A549 (cell line): Measurements from ENCODE around the gene ABCA3. TPM values are rescaled to one million over a fixed set of nuclear protein-coding genes. Genes with fewer than 3 reads are reported as not detected.

Source experiments
- ATAC-seq, 2 experiments: fragments of 200-7000 bp in 1 of 2; fragments of >200 bp in 1 of 2; cut with Nextera tagmentation in 1 of 2; cut with Tn5 transposase in 1 of 2; 3 replicates each; pipeline versions ENCODE4 v1.8.0 to v1.9.1; 2018 to 2020; ENCODE audit warnings: mild to moderate bottlenecking in 1 of 2, moderate library complexity in 1 of 2
- CTCF ChIA-PET: fragments of 300-600 bp; sonication (Branson Sonifier 250); formaldehyde crosslinking; extraction: SDS; loops from one replicate; lab custom pipeline; 2021; ENCODE audit warnings: antibody characterized with exemption, inconsistent platforms; lab: Yijun Ruan, JAX
- POLR2A ChIA-PET: fragments of 350-600 bp; formaldehyde crosslinking; extraction: SDS; loops from one replicate; lab custom pipeline; 2021; ENCODE audit warnings: antibody characterized with exemption, inconsistent platforms; lab: Yijun Ruan, JAX
- DNase-seq, 2 experiments: peaks; one replicate each; pipeline versions ENCODE4 v3.0.0 to v3.0.0-alpha.2; 2011 to 2016; ENCODE audit warnings: low read depth in 1 of 2, low spot score in 1 of 2
- FAIRE-seq: peaks from 2 replicates; lab custom pipeline; 2011; peaks lifted over from hg19 to GRCh38; lab: Jason Lieb, UNC
- H3K27ac ChIP-seq, 2 experiments: fragments of >200 bp; sonication (Bioruptor Twin); formaldehyde crosslinking; 3 replicates each; pipeline ENCODE4 v1.5.1; 2016 to 2017
- H3K4me1 ChIP-seq: fragments of >200 bp; sonication (Bioruptor Twin); formaldehyde crosslinking; 3 replicates; pipeline ENCODE4 v1.6.1; 2016
- H3K4me2 ChIP-seq: fragments of >200 bp; sonication (Bioruptor Twin); formaldehyde crosslinking; 3 replicates; pipeline ENCODE4 v1.6.1; 2016
- H3K4me3 ChIP-seq: fragments of >200 bp; sonication (Bioruptor Twin); formaldehyde crosslinking; 3 replicates; pipeline ENCODE4 v1.5.1; 2016
- H3K9me3 ChIP-seq: fragments of >200 bp; sonication (Bioruptor Twin); formaldehyde crosslinking; 3 replicates; pipeline ENCODE4 v1.6.1; 2016
- BHLHE40 ChIP-seq: IDR thresholded peaks from 2 replicates; pipeline ENCODE4 v1.6.1; 2012; ENCODE audit warnings: low read depth, low read length, inconsistent platforms
- CBX8 ChIP-seq: fragments of 200-600 bp; sonication (generic); IDR thresholded peaks from 2 replicates; pipeline ENCODE4 v1.6.1; 2016
- CEBPB ChIP-seq, 2 experiments: fragments of >200 bp in 1 of 2; sonication (Bioruptor Twin) in 1 of 2; formaldehyde crosslinking in 1 of 2; IDR thresholded peaks; 2 replicates each; pipeline ENCODE4 v1.6.1; 2012 to 2016
- CHD4 ChIP-seq: fragments of 200-600 bp; sonication (generic); IDR thresholded peaks from 2 replicates; pipeline ENCODE4 v1.6.1; 2016; ENCODE audit warnings: antibody characterized with exemption, mild to moderate bottlenecking, borderline replicate concordance
- EP300 ChIP-seq, 2 experiments: fragments of >200 bp; sonication (Bioruptor Twin); formaldehyde crosslinking; IDR thresholded peaks; 2 replicates in 1 of 2; 3 replicates in 1 of 2; pipeline ENCODE4 v1.6.1; 2016 to 2017
- ESRRA ChIP-seq: fragments of 150-350 bp; IDR thresholded peaks from 2 replicates; pipeline ENCODE4 v1.6.1; 2014; ENCODE audit warnings: mild to moderate bottlenecking, low read length, borderline replicate concordance
- GATA3 ChIP-seq: IDR thresholded peaks from 2 replicates; pipeline ENCODE4 v1.6.1; 2012; ENCODE audit warnings: borderline replicate concordance
- HDAC2 ChIP-seq: fragments of 200-600 bp; sonication (generic); IDR thresholded peaks from 2 replicates; pipeline ENCODE4 v1.6.1; 2016
- HOXA7 ChIP-seq: fragments of 250-450 bp; sonication (Bioruptor Pico); IDR thresholded peaks from 2 replicates; pipeline ENCODE4 v1.5.0; 2020; ENCODE audit warnings: mild to moderate bottlenecking, moderate library complexity
- KDM5A ChIP-seq: fragments of 200-600 bp; sonication (generic); IDR thresholded peaks from 2 replicates; pipeline ENCODE4 v1.6.1; 2016; ENCODE audit warnings: antibody characterized with exemption, mild to moderate bottlenecking
- NFE2L2 ChIP-seq: fragments of 150-350 bp; conservative IDR thresholded peaks from 2 replicates; pipeline ENCODE4 v1.6.1; 2014; ENCODE audit warnings: low read length
- NPAS2 ChIP-seq: fragments of 250-450 bp; sonication (Bioruptor Pico); IDR thresholded peaks from 2 replicates; pipeline ENCODE4 v1.8.0; 2022; ENCODE audit warnings: mild to moderate bottlenecking, moderate library complexity, borderline replicate concordance
- NR3C1 ChIP-seq: fragments of >200 bp; sonication (Bioruptor Twin); formaldehyde crosslinking; IDR thresholded peaks from 3 replicates; pipeline ENCODE4 v1.6.1; 2017
- PHF8 ChIP-seq: fragments of 200-600 bp; sonication (generic); IDR thresholded peaks from 2 replicates; pipeline ENCODE4 v1.6.1; 2016; ENCODE audit warnings: low read depth, mild to moderate bottlenecking, antibody characterized with exemption, moderate library complexity, borderline replicate concordance
- POLR2A ChIP-seq: IDR thresholded peaks from 2 replicates; pipeline ENCODE4 v1.6.1; 2012; ENCODE audit warnings: mild to moderate bottlenecking, low read length
- RAD21 ChIP-seq, 2 experiments: fragments of >200 bp in 1 of 2; sonication (Bioruptor Twin) in 1 of 2; formaldehyde crosslinking in 1 of 2; IDR thresholded peaks in 1 of 2; conservative IDR thresholded peaks in 1 of 2; 2 replicates in 1 of 2; 3 replicates in 1 of 2; pipeline ENCODE4 v1.6.1; 2012 to 2018; ENCODE audit warnings: inconsistent platforms in 1 of 2
- RARB ChIP-seq: fragments of 250-450 bp; sonication (Bioruptor Pico); IDR thresholded peaks from 2 replicates; pipeline ENCODE4 v1.8.0; 2021; ENCODE audit warnings: mild to moderate bottlenecking, moderate library complexity
- RFX5 ChIP-seq: fragments of 450-650 bp; IDR thresholded peaks from 2 replicates; pipeline ENCODE4 v1.7.1; 2014; ENCODE audit warnings: antibody characterized with exemption, mild to moderate bottlenecking, moderate library complexity
- RNF2 ChIP-seq: fragments of 200-600 bp; sonication (generic); IDR thresholded peaks from 2 replicates; pipeline ENCODE4 v1.6.1; 2016; ENCODE audit warnings: low read depth, mild to moderate bottlenecking, antibody characterized with exemption, moderate library complexity, borderline replicate concordance
- SMC3 ChIP-seq: fragments of >200 bp; sonication (Bioruptor Twin); formaldehyde crosslinking; IDR thresholded peaks from 3 replicates; pipeline ENCODE4 v1.6.1; 2018; ENCODE audit warnings: inconsistent platforms
- SREBF2 ChIP-seq: fragments of 450-650 bp; IDR thresholded peaks from 2 replicates; pipeline ENCODE4 v1.6.1; 2014; ENCODE audit warnings: mild to moderate bottlenecking, moderate library complexity
- TFCP2L1 ChIP-seq: fragments of 250-450 bp; sonication (Bioruptor Pico); IDR thresholded peaks from 2 replicates; pipeline ENCODE4 v1.5.0; 2021; ENCODE audit warnings: mild to moderate bottlenecking
- ZFP36 ChIP-seq: fragments of 450-650 bp; IDR thresholded peaks from 2 replicates; pipeline ENCODE4 v1.6.1; 2014; ENCODE audit warnings: borderline replicate concordance; ENCODE audit not compliant: partially characterized antibody
- WGBS: methylation state at CpG from one replicate; pipeline ENCODE4 v1.1.6; 2017; ENCODE audit errors: missing lambda C conversion rate; 5-methylcytosine and 5-hydroxymethylcytosine counted together
- polyA plus RNA-seq, 4 experiments: library from polyadenylated mRNA; depleted of rRNA in 3 of 4; stranded (reverse); fragments of >200 nt; fragmentation: RNase III in 1 of 4; extraction: RNeasy Plus Mini Kit Qiagen cat#74134 plus additional on column Dnase treatment in 1 of 4; gene quantifications; 2 replicates in 3 of 4; 3 replicates in 1 of 4; pipeline ENCODE4 v1.2.3, GENCODE V29; 2011 to 2017
- TF ChIP-seq, protein P1 (sequence below): IDR thresholded peaks from 2 replicates; pipeline ENCODE4 v1.6.1; 2012
- TF ChIP-seq, protein P2 (sequence below): fragments of 150-350 bp; IDR thresholded peaks from 2 replicates; pipeline ENCODE4 v1.6.1; 2014; ENCODE audit warnings: low read depth, mild to moderate bottlenecking, low read length
- TF ChIP-seq, protein P3 (sequence below): fragments of 450-650 bp; IDR thresholded peaks from 2 replicates; pipeline ENCODE4 v1.6.1; 2014; ENCODE audit warnings: antibody characterized with exemption
- TF ChIP-seq, protein P4 (sequence below): fragments of 200-600 bp; sonication (generic); IDR thresholded peaks from 2 replicates; pipeline ENCODE4 v1.6.1; 2016; ENCODE audit warnings: antibody characterized with exemption, mild to moderate bottlenecking, moderate library complexity

Gene ABCA3
- polyA plus RNA-seq, 2 of the 4 experiments (the other 2 are of a cell fraction), result 6.4 to 9.9 TPM

- FAIRE-seq (no peak), ATAC-seq (peak in 1 of 2 experiments; percentile 49; a peak in 1 of 6 replicates)
- H3K9me3 ChIP-seq, result no peaks in the 10 kb centered on the region
- H3K4me1 ChIP-seq, result no peaks in the 10 kb centered on the region
- TF ChIP-seq CEBPB (IDR thresholded peaks at IDR 0.05) (no peak), CBX8 (no peak), NR3C1 (no peak), ESRRA (no peak), EP300 (IDR thresholded peaks at IDR 0.05) (no peak), RFX5 (no peak), NFE2L2 (no peak), KDM5A (no peak), POLR2A (no peak), GATA3 (no peak), SREBF2 (no peak), TFCP2L1 (no peak), CHD4 (no peak)
- TF ChIP-seq, protein P1, sequence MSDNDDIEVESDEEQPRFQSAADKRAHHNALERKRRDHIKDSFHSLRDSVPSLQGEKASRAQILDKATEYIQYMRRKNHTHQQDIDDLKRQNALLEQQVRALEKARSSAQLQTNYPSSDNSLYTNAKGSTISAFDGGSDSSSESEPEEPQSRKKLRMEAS, result no peak
- TF ChIP-seq, all 56 proteins: peak for 0
- Histone ChIP-seq H3K27ac (no peak overlapping the region), H3K4me2 (no peak overlapping the region), H3K4me3 (no peak overlapping the region)
- DNase-seq, result no peak
- POLR2A ChIA-PET, result no interaction called here
- CTCF ChIA-PET, result interaction anchor here (0.5 to 1.0 kb wide), 2 partner anchors 35 to 64 kb away, joined by 3 read pairs; no protein-coding TSS in a partner anchor
- WGBS, result 52% methylated on average over 11 of the region's 11 CpGs
Measured at GRCh38 chr16:2365397-2366294, 25.1 kb upstream of the ABCA3 start.

- WGBS, result 28% methylated on average over 3 of the region's 3 CpGs
- Histone ChIP-seq H3K4me1 (no peaks in the 10 kb centered on the region), H3K4me2 (no peak overlapping the region), H3K4me3 (no peak overlapping the region), H3K27ac (no peak overlapping the region), H3K9me3 (no peaks in the 10 kb centered on the region; the same call in 2 of the 3 replicates)
- ATAC-seq (peak in 1 of 2 experiments; percentile 55; a peak in 1 of 6 replicates), DNase-seq (peak in 1 of 2 experiments; percentile 29), FAIRE-seq (no peak)
- POLR2A ChIA-PET, result no interaction called here
- TF ChIP-seq SMC3 (no peak), HDAC2 (no peak), PHF8 (no peak), BHLHE40 (no peak), RNF2 (no peak), HOXA7 (CRISPR knock-in tag) (no peak), RAD21 (conservative IDR thresholded peaks at IDR 0.05 in 1 of 2, IDR thresholded peaks at IDR 0.05 in 1 of 2) (no peak), RARB (CRISPR knock-in tag) (no peak), KDM5A (no peak), GATA3 (no peak), NPAS2 (no peak), ZFP36 (no peak), CHD4 (no peak)
- TF ChIP-seq, protein P2, sequence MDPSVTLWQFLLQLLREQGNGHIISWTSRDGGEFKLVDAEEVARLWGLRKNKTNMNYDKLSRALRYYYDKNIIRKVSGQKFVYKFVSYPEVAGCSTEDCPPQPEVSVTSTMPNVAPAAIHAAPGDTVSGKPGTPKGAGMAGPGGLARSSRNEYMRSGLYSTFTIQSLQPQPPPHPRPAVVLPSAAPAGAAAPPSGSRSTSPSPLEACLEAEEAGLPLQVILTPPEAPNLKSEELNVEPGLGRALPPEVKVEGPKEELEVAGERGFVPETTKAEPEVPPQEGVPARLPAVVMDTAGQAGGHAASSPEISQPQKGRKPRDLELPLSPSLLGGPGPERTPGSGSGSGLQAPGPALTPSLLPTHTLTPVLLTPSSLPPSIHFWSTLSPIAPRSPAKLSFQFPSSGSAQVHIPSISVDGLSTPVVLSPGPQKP, result no peak
- TF ChIP-seq, protein P3, sequence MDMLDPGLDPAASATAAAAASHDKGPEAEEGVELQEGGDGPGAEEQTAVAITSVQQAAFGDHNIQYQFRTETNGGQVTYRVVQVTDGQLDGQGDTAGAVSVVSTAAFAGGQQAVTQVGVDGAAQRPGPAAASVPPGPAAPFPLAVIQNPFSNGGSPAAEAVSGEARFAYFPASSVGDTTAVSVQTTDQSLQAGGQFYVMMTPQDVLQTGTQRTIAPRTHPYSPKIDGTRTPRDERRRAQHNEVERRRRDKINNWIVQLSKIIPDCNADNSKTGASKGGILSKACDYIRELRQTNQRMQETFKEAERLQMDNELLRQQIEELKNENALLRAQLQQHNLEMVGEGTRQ, result no peak
- TF ChIP-seq, protein P4, sequence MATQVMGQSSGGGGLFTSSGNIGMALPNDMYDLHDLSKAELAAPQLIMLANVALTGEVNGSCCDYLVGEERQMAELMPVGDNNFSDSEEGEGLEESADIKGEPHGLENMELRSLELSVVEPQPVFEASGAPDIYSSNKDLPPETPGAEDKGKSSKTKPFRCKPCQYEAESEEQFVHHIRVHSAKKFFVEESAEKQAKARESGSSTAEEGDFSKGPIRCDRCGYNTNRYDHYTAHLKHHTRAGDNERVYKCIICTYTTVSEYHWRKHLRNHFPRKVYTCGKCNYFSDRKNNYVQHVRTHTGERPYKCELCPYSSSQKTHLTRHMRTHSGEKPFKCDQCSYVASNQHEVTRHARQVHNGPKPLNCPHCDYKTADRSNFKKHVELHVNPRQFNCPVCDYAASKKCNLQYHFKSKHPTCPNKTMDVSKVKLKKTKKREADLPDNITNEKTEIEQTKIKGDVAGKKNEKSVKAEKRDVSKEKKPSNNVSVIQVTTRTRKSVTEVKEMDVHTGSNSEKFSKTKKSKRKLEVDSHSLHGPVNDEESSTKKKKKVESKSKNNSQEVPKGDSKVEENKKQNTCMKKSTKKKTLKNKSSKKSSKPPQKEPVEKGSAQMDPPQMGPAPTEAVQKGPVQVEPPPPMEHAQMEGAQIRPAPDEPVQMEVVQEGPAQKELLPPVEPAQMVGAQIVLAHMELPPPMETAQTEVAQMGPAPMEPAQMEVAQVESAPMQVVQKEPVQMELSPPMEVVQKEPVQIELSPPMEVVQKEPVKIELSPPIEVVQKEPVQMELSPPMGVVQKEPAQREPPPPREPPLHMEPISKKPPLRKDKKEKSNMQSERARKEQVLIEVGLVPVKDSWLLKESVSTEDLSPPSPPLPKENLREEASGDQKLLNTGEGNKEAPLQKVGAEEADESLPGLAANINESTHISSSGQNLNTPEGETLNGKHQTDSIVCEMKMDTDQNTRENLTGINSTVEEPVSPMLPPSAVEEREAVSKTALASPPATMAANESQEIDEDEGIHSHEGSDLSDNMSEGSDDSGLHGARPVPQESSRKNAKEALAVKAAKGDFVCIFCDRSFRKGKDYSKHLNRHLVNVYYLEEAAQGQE, result no peak
- CTCF ChIA-PET, result interaction anchor here (1.1 kb wide), 1 partner anchor 11 kb away, joined by 3 read pairs; no protein-coding TSS in a partner anchor
Measured at GRCh38 chr16:2364638-2365210, 24.2 kb upstream of the ABCA3 start.
